Activated T-cell treated with anti-CD3 and anti-CD28 coated beads, Interleukin-2, amount 50 U/mL, for 1 hour (primary cell): ENCODE measurements around the gene TGFB1.
"Not testable (repeated sequence)": the region's sequence is repeated elsewhere in the genome, so short reads cannot be mapped to it uniquely, and the experiment has no call there.

Experiments used
- DNase-seq: peaks from one replicate; pipeline ENCODE4 v3.0.0-alpha.2; 2020

TGFB1 gene

DNA sequence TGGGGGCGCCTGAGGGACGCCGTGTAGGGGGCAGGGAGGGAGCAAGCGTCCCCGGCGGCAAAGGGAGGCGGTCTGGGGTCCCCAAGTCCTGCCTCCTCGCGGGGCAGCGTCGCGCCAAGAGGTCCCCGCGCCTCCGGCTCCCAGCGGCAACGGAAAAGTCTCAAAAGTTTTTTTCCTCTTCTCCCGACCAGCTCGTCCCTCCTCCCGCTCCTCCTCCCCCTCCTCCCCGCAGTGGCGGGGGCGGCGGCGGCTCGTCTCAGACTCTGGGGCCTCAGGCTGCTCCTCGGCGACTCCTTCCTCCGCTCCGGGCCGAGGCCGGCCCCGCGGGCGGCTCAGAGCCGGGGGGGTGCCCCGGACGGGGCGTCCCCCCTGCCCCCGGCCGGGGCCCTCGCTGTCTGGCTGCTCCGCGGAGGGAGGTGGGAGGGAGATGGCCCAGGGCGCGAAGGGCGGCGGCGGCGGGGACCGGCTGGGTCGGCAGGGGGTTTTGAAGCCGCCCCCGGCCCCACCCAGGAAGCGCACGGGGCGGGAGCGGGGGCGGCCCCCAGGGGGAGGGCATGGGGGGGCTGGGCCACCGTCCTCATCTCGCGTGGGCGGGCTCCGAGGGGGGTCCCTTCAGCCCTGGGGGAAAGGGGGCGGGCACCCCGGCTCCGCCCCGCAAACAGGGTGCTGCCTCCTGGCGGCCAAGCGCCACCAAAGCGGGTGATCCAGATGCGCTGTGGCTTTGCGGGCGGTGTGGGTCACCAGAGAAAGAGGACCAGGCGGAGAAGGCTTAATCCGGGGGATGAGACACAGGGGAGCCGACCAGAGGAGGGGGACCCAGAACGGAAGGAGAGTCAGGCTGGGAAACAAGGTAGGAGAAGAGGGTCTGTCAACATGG is at the start of gene TGFB1:
TGFB1 (minus strand) TSS at position 457 of the 877 bp plus-strand sequence. CDS start 878 bp downstream, outside the sequence.
- DNase-seq, result peak; percentile 95

DNA sequence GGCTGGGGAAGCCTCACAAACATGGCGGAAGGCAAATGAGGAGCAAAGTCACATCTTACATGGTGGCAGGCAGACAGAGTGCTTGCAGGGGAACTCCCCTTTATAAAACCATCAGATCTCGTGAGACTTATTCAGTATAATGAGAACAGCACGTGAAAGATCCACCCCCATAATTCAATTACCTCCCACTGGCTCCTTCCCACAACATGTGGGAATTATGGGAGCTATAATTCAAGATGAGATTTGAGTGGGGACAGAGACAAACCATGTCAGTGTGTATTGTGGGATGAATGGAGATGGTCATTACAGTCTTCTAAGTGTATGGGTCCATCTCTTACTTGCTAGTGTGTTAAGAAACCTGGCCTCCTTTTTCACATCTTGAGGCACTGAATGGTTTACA is 48.3 kb upstream of the TGFB1 start:
- DNase-seq, result no peak

DNA sequence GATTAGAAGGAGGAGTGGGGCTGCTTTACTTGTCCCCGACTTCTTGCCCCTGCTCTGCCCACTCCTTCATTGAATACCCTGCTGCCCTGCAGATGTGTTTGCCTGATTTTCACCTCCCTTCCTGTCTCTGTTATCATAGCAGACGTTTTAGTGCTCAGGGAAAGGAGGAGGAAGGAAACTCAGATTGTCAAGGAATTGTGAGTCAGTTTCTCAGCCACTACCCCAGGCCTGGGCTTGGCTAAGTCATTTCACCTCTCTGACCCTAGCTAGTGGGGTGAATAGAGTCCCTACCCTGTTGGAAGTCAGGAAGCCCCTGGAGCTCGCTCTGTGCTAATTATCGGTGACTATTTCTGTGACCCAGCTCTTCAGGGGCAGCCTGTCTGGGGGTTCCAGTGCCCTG is 47.8 kb upstream of the TGFB1 start:
- DNase-seq, result no peak

DNA sequence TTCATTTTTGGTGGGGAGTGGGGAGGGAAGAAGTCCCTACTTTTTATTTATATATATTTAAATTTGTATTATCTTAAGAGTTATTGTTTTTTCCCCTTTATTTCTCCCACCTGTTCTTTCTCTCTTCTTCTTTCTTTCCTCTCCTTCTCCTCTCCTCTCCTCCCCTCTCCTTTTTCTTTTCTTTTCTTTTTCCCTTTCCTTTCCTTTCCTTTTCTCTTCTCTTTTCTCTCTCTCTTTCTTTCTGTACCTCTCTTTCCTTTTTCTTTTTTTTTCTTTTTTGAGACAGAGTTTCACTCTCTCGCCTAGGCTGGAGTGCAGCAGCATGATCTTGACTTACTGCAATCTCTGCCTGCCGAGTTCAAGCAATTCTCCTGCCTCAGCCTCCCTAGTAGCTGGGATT is 45.8 kb upstream of the TGFB1 start:
- DNase-seq, result no peak

DNA sequence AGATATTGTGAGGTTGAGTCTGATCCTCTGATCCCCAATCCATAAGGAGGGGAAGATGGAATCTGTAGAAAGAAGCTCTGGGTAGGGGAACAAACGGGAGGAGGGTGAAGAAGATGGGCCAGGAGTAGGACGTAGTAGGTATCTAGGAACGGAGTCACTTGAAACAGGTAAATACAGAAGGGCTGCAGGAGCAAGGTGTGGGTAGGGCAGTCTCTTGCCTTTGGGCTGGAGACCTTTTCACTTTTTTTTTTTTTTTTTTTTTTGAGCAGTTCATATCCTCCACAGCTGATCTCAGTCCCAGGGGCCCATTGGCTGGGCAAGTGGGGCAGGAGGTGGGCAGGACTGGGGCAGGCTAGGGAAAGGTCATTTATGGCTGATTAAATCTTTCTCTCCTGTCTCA is 45.4 kb upstream of the TGFB1 start:
- DNase-seq, result no peak

DNA sequence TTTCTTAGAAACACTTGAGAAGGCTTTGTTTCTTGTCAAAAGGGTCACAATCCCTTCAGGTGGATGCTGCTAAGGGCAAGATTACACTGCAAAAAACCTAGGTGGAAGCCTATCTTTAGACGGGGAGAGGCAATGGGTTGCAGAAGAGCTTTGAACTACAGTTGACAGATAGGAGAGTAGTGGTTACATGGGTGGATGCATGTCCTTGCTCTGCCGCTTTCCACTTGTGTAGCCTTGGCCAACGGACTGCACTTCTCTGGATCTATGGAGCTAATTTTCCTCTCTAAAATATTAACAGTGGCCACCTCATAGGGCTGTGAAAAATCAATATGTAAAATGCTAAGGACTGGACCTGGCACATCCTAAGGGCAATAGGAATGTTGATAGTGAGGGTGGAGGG is 44.9 kb upstream of the TGFB1 start:
- no peak for DNase-seq

DNA sequence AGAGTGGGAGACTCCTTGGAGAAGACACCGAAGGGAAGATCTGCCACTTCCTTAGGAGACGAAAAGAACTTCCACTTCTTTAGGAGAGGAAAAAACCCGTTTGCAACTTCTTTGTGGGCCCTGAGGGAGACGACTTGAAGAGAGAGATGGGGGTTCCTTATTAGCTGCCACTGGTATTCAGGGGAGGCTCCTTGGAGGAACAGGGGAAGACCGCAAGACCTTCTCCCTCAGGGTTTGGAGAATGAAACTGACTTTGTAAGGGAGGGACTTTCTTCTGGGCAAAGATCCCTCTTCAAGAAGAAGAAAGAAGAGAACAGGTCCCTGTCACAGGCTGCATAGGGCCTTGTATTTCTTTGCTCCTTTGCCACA is 44.3 kb upstream of the TGFB1 start:
- no peak for DNase-seq

DNA sequence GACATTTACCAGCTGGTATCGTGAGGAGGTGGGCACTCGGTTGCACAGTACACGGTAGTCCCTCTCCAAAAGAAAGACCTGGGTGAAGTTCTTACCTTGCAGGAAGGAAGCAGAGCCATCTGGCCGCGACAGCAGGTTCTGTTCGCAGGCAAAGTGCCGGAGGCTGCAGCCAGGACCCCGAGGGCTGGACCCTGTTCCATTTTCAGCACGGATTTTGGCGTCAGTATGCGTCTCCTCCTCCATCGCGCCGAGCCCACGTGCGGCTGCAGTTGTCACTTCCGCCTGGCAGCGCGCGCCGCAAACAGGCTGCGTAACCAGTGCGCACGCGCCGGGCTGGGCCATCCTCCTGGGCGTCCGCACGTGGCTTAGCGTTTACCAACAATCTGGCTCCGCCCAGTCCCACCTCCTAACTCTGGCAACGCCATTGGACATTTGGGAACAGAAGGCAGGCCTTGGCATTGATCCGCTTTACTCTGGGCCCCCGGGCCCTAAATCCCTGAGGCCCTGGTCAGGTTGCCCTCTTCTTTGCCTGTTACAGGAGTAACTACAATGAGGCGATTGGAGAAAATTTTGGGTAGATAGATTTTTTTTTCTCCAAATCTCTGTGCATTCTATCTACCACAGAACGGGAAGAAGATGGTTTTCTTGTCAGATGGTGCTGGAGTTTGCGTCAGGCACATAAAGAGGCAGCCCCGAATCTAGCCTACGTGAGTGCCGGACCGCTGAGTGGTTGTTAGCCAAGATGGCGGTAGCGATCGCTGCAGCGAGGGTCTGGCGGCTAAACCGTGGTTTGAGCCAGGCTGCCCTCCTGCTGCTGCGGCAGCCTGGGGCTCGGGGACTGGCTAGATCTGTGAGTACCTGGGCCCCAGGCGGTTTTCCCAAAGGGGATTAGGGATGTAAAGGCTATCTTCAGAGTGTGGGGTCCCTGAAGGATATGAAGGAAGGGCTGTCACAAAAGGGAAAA is 43.6 kb upstream of the TGFB1 start, which contains the start of the genes BCKDHA and EXOSC5:
BCKDHA (plus strand) TSS at position 733 of the 964 bp plus-strand sequence; CDS start at position 743, 10 bp downstream.
EXOSC5 (minus strand) TSS at position 274 of the 964 bp plus-strand sequence; CDS start at position 243, 31 bp downstream.
- peak; percentile 97 for DNase-seq

DNA sequence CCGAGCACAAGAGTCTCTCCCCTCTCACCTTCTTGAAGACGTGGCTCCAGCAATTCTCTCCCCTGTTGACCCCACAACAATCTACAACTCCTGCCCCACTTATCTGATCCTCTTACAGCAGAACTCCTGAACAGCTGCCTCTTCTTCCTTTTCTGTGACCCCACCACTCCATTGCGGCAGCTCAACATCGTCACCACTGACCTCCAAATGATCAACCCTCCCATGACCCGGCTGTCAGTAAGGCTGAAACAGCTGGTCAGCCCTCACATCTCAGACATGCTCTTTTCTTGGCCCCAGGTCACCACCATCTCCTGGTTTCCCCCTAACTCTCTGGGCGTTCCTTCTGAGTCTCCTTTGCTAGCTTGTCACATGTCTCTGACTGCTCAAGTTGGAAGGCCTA is 41.6 kb upstream of the TGFB1 start:
- no peak for DNase-seq

DNA sequence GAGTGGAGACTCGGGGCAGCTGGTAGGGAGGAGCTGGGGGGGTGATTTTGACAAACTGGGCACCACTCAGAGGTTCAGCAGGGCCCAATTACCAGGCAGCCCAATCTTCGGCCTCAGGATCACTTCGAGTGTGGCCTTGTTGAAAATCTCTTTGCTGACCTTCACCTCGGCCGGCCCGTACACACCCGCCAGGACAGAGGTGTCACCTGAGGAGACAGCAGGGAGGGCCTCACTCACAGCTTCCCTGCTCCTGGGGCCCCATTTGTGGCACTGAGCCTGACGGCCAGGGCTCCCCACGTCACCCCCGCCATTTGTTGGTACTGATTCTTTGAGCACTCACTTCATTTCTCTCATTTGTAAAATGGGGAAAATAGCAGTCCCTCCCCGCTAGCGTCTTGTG is 39.1 kb upstream of the TGFB1 start:
- no peak for DNase-seq

DNA sequence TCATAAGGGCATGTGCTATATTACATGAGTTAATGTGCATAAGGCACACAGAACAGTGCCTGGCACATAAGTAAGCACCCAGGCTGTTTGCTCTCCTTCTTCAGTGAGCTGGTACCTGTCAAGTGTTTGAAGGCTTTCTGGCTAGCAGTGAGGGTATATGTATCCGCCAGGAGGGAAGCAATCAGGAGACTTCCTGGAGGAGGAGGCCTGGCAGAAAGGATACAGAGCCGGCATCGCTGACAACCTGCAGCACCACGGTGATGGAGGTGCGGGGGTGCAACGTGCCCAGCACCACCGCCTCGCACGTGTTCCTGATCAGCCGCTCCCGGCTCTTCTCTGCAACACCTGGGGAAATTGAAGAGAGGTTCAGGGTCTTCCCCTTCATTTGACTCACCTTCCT is 37.9 kb upstream of the TGFB1 start:
- DNase-seq, result no peak

DNA sequence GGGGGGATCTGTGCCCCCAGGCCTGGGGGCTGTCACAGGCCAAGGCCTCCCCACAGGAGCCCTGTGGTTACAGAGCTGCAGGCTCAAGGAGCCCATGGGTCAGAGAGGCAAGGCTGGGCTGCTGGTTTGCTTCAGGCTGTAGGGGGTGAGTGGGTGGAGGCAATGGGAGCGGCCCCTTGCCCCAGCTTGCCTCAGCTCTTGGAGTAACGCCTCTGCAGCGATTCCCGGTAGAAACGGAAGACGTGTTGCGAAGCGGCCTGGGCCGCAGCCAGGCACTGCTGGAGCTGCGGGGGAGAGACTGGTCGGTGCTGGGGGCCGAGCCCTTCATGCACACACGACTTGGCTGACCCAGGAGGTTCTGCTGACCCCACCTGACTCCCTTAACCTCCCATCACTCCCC is 32.7 kb upstream of the TGFB1 start:
- DNase-seq, result no peak

DNA sequence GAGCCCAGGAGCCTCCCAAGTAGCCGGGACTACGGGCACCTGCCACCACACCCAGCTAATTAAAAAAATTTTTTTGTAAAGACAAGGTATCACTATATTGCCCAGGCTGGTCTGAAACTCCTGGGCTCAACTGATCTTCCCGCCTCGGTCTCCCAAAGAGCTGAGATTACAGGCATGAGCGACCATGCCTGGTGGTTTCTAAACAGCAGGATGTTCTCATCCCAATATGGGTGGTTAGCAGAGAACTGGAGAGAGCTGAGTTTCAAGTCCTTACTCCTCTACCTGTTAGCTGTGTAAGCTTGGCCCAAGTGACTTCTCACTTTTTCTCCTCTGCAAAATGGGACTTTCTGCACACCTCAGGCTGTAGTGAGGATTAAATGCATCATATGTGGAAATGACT is 30.6 kb upstream of the TGFB1 start:
- no peak for DNase-seq

DNA sequence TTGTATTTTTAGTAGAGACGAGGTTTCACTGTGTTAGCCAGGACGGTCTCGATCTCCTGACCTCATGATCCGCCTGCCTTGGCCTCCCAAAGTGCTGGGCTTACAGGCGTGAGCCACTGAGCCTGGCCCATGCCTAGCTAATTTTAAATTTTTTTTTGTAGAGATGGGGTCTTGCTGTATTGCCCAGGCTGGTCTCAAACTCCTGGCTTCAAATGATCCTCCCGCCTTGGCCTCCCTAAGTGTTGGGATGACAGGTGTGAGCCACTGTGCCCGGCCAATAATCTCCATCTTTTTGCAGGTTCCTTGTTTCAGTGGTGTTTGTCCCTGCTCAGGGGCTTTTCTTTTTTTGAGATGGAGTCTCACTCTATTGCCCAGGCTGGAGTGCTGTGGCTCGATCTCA is 27.8 kb upstream of the TGFB1 start:
- not testable (repeated sequence) for DNase-seq

DNA sequence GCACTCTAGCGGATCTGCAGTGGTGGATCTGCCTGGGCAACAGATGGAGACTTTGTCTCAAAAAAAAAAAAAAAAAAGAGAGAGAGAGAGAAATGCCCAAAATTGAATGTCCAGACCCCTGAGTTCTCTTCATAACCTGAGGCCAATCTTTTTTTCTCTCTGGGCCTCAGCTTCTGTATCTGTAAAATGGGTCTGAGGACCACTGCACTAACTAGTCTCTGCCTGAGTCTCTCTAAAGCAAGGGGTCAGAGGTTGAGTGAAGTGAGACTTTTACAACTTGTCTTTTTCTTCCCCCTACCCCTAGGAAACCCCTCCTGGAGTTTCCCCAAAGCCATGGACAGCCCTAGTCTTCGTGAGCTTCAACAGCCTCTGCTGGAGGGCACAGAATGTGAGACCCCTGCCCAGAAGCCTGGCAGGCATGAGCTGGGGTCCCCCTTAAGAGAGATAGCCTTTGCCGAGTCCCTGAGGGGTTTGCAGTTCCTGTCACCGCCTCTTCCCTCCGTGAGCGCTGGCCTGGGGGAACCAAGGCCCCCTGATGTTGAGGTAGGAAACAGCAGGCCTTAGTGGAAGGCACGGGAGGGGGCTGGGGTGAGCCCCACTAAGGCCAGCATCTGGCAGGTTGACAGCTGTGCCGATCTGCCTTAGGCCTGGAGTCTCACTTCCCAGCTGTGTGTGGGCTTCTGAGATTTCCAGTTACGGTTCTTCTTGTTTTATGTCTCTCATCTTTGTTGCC is 24.4 kb upstream of the TGFB1 start:
- DNase-seq, result no peak

DNA sequence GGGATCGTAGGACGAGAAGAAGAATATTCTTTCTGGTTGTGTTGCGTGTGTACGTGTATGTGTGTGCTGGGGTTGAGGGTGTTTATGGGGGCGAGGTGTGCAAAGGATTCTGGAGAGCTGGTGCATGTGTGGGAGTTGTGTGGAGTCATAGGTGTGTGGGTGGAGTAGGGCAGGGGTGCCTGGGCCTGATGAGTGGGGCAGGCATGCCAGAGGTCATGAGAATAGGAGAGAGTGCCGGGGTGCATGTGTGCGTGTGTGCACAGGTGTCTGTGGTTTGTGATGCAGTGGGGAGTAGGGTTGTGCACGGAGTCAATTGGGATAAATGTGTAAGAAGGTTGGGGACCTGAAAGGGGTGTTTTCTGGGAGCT is 23.3 kb upstream of the TGFB1 start:
- no peak for DNase-seq

DNA sequence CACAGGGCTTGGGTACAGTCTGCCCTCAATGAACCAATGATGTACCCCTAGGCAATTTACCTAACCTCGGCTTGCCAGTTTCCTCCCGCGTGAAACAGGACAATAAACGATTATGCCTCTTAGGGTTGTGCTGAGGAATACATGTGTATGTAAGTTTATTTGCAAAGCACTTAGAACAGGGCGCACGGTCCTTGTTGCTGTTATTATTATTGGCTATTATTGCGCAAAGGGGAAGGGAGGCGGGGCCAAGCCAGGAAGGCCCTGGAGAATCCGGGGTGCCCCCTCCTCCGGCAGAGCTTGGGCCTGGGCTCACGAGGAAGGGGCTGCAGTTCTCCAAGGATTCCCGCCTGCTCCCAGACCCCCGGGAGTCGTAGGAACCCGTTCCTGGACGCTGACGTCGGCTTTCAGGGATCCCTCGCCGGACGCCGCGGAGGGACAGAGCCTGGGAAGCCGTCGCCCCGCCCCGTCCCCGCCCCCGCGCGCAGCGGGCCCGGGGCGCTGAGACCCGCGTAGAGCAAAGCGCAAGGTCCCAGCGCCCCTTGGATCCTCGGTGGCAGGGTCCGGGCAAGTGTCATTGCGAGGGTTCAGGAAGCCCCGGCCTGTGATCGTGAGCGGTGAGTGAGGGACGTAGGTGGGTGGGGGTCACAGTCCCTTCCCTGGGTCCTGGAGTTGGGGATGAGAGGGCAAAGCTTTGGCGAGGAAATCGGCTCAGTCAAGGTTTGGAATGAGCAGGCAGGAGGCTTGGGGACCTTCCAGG is 22.7 kb upstream of the TGFB1 start, which contains the start of gene TMEM91:
TMEM91 (plus strand) TSS at position 293 of the 757 bp plus-strand sequence. CDS start 1,777 bp downstream, outside the sequence.
- DNase-seq, result peak; percentile 42

DNA sequence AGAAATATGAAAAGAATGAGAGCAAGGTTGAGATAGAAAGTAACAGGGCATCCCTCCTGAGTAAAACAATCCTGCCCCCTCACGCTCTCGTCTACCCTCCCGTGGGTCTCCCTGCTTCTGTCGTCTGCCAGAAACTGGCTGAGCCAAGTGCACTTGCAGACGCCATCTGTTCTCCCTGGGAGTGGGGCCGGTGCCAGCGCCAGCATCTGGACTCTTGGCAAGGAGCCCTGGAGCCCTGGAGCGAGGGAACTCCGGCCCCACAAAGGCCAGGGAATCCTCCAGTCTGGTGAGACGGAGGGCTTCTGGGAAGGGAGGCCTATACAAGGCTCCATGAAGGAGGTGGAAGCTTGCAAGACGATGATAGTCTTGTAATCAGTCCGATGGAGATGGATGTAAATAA is 20.3 kb upstream of the TGFB1 start:
- DNase-seq, result no peak

DNA sequence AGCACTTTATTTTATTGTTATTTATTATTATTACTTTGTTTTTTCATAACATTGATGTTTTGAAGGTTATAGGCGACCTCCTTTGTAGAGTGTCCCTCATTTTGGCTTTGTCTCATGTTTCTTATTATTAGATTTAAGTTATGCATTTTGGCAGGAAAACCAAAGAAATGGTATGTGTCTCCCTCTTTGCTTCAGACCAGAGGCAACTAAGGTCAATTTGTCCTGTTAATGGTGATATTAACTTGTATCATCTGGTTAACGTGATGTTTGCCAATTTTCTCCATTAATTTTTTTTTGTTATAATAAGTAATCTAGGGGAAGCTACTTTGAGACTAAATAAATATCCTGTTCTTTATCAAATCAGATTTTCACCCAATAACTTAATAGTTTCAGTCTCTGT is 18.8 kb upstream of the TGFB1 start:
- no peak for DNase-seq

DNA sequence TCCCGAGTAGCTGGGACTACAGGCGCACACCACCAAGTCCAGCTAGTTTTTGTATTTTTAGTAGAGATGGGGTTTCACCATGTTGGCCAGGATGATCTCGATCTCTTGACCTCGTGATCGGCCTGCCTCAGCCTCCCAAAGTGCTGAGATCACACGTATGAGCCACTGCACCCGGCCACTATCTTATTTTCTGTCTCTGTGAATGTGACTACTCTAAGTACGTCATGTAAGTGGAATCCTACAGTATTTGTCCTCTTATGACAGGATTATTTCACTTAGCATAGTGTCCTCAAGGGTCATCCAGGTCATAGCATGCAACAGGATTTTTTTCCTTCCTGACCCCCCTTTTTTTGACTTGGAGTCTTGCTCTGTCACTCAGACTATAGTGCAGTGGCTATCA is 17.8 kb upstream of the TGFB1 start:
- no peak for DNase-seq

DNA sequence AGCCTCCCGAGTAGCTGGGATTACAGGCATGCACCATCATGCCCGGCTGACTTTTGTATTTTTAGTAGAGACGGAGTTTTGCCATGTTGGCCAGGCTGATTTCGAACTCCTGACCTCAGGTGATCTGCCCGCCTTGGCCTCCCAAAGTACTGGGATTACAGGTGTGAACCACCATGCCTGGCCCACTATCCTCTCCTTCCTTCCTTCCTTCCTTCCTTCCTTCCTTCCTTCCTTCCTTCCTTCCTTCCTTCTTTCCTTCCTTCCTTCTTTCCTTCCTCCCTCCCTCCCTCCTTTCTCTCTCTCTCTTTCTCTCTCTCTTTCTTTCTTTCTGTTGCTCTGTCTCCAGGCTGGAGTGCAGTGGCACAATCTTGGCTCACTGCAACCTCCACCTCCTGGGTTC is 17.4 kb upstream of the TGFB1 start:
- not testable (repeated sequence) for DNase-seq

DNA sequence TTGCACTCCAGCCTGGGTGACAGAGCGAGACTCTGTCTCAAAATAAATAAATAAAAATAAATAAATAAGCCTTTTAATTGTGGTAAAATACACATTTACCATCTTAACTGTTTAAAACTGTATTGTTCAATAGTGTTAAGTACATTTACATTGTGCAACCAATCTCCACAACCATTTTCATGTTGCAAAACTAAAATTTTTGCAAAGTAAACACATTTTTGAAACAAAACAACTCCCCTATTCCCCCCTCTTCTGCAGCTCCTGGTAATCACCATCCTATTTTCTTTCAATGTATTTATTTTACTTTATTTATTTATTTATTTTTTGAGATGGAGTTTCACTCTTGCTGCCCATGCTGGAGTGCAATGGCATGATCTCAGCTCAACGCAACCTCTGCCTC is 16.0 kb upstream of the TGFB1 start:
- no peak for DNase-seq
